Mucosa of descending colon (tissue), 3 donors: ENCODE measurements around the gene BPIFB2. TPM values are rescaled to one million over a fixed set of nuclear protein-coding genes. Genes with fewer than 3 reads are reported as not detected.
A peak's percentile ranks its signal among the peaks of the same experiment; 100 is the strongest.

Experiments
- ATAC-seq: fragments of 200-7000 bp; cut with Tn5 transposase; one replicate; pipeline ENCODE4 v1.9.1; 2020; ENCODE audit warnings: mild to moderate bottlenecking, moderate library complexity
- DNase-seq, 3 donors: peaks; one replicate each; pipeline ENCODE4 v3.0.0-alpha.2; 2020
- H3K36me3 ChIP-seq: fragments of 200-600 bp; one replicate; pipeline ENCODE4 v1.8.0; 2021; ENCODE audit warnings: low read depth, mild to moderate bottlenecking
- H3K4me1 ChIP-seq: fragments of 200-600 bp; one replicate; pipeline ENCODE4 v1.8.0; 2021; ENCODE audit warnings: low read depth, mild to moderate bottlenecking
- H3K4me3 ChIP-seq: fragments of 200-600 bp; one replicate; pipeline ENCODE4 v1.8.0; 2021; ENCODE audit warnings: mild to moderate bottlenecking
- H3K9me3 ChIP-seq: fragments of 200-600 bp; one replicate; pipeline ENCODE4 v1.8.0; 2021; ENCODE audit warnings: mild to moderate bottlenecking
- intact Hi-C, 2 donors: fragments of 100-400 bp; cut with DNase I in 1 of 2; cut with micrococcal nuclease in 1 of 2; formaldehyde crosslinking; loops; one replicate each; pipeline versions ENCODE4 v1.11.0 to v1.11.1; 2022; cut with DNase I, micrococcal nuclease
- total RNA-seq, 3 donors: library from RNA; stranded (reverse); fragmentation: NEBNext Ultra II Directional in 2 of 3; extraction: Animal tissue kit (Norgen Biotek cat#: 25700) in 2 of 3; gene quantifications; one replicate each; pipeline versions ENCODE4 v1.2.1 to v1.2.4, GENCODE V29; 2021 to 2023
- TF ChIP-seq, protein P1 (sequence below): fragments of 200-600 bp; IDR thresholded peaks from one replicate; pipeline ENCODE4 v1.8.0; 2022; ENCODE audit warnings: antibody characterized with exemption, mild to moderate bottlenecking
- donor health status: DM: no; HTN: no; CAD: no; lungs with moderate emphysema.
- donor health status: DM: no; HTN: no; CAD: no.
- donor health status: DM: no; HTN: yes; CAD: no.

BPIFB2 gene
- total RNA-seq, 3 donors from 2014 or later = not detected

DNA sequence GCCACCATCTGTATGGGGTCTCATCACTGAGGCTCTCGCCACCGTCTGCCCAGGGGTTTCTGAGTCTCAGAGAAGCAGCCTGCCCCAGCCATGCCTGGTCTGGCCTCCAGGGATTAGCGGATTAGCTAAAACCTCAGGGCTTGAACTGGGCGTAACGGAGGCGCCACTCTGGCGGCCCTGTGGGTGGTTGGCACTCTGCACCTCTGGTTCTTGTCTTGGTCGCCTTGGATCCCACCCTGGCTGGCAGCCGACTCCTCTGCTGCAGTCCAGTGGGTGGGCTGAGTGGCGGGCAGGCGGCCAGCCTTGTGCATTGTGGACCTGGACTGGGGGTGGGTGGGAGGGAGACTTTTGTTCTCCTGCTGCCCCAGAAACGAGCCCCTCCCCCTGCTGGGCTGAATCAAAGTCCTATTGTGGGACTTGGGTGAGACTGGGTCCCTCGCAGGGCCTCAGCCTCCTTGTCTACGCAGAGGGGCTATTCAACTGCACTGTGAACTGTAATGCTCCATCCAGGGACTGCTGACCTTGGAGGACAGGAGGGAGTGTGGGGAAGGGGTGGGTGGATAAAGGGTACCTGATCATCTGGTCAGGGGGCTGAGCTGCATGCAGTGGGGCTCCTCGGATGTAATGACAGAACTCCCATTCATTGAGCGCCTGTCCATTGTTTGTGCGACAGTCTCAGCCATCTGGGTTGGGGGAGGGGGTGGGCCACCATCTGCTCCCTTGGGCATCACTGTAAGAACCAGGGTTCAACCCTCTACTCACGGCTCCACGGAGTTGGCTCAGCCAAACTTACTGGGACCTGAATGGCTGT, 27.2 kb upstream of the BPIFB2 start:
- no peaks in the 10 kb centered on the region for H3K9me3 ChIP-seq
- H3K4me1 ChIP-seq = no peaks in the 10 kb centered on the region
- no peaks in the 10 kb centered on the region for H3K36me3 ChIP-seq
- no peak overlapping the region for H3K4me3 ChIP-seq
- intact Hi-C loops = no loop called here
- ATAC-seq (no peak), DNase-seq (no peak)
- TF ChIP-seq, protein P1, sequence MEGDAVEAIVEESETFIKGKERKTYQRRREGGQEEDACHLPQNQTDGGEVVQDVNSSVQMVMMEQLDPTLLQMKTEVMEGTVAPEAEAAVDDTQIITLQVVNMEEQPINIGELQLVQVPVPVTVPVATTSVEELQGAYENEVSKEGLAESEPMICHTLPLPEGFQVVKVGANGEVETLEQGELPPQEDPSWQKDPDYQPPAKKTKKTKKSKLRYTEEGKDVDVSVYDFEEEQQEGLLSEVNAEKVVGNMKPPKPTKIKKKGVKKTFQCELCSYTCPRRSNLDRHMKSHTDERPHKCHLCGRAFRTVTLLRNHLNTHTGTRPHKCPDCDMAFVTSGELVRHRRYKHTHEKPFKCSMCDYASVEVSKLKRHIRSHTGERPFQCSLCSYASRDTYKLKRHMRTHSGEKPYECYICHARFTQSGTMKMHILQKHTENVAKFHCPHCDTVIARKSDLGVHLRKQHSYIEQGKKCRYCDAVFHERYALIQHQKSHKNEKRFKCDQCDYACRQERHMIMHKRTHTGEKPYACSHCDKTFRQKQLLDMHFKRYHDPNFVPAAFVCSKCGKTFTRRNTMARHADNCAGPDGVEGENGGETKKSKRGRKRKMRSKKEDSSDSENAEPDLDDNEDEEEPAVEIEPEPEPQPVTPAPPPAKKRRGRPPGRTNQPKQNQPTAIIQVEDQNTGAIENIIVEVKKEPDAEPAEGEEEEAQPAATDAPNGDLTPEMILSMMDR = no peak

DNA sequence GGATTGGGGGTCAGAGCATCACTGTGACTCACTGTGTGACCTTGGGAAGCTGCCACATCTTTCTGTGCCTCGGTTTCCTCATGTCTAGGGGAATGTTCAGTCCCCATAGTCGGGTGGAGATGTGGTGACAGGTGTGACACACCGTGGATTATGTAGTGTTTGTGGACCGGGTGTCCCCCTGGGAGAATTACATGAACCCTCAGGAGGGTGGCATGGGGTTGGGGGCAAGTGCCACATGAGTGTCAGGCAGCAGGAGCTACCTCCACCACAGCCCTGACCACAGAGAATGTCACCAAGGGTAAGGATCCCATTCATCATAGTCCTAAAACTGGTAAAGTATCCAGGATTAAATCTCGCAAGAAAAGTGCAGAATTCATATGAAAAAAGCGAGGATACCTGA, 26.5 kb upstream of the BPIFB2 start:
- H3K36me3 ChIP-seq = no peaks in the 10 kb centered on the region
- H3K4me1 ChIP-seq = no peaks in the 10 kb centered on the region
- H3K9me3 ChIP-seq = no peaks in the 10 kb centered on the region
- TF ChIP-seq, protein P1 = no peak
- ATAC-seq (no peak), DNase-seq (no peak)
- no peak overlapping the region for H3K4me3 ChIP-seq
- intact Hi-C loops = no loop called here

DNA sequence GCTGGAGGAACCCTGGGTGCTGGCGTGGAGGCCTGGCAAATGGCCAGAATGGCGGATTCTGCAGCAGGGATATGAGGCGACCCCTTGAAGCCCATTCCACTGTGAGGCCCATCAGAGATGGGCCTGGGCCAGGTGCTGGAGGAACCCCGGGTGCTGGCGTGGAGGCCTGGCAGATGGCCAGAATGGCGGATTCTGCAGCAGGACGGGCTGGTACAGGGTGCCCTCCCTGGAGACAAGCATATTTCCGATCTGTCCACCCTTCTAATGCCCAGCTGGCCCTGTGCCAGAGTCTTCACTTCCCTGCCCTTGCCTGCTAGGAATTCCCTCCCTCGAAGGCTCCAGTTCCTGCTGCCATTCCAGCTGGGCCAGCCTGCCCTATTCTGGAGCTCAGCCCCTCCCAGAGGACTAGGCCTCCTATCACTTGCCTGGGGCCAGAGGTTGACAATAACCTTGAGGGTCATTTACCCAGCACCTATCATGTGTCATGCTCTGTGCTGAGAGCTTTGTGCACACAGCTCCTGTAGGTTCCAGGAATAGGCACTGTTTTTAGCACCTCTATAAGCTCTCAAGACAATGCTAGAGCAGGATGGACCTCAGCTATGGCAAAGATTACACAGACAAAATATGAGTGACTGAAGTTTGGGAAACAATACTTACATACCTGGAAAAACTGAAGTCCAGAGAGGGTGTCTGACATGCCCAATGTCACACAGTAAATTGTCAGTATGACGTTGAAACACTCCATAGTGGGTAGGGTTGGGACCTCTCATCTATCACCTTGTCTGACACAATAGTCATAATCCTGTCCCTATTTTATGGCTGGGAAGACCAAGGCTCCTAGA, 24.7 kb upstream of the BPIFB2 start:
- Histone ChIP-seq H3K9me3 (no peaks in the 10 kb centered on the region), H3K36me3 (no peaks in the 10 kb centered on the region), H3K4me3 (no peak overlapping the region), H3K4me1 (no peaks in the 10 kb centered on the region)
- DNase-seq = no peak
- ATAC-seq = no peak
- TF ChIP-seq, protein P1 = no peak
- intact Hi-C loops = no loop called here

DNA sequence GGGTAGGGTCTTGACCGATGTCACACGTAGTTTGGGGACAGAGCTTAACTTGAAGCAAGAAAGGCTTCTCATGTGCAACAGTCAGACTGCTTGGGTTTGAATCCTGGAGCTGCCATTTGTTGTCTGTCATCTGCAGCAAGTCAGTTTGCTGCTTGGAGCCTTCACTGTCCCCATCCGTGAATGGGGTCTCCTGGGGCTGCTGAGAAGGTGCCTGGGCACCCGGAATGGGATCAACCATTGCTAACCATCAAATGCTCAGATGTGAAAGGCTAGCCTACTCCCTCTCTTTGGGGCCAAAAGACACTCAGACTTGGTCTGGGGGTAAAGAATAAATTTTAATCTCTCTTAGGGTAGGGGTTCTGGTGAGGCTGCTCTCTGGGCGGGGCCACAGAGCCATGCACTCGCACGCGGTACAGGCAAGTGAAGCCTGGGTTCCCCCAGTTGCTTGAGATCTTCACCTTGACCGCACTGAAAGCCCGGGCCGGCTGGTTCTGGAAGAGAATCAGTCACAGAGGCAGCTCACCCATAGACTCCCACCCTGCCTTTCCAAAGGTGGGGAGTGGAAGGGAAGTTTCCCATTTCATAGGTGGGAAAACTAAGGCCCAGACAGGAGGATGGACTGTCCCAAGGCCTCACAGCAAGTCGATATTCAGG, 23.9 kb upstream of the BPIFB2 start:
- intact Hi-C loops = no loop called here
- ATAC-seq = no peak

DNA sequence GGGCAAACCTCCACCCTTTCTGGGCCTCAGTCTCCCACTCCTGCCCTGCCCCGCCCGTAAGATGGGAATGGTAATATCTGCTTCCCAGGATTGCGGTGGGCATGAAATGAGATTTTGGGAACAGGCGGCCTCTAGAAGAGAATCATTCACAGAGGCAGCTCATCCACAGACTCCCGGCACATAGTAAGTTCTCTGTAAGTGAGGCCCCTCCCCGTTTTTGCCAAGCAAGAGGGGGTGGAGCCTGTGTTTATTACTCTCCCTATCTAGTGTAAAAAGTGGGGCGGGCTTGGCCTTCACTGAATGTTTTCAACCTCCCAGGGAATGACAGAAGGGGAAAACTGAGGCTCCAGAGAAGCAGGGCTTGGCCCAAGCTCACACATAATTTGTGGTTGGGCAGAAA, 23.3 kb upstream of the BPIFB2 start:
- no peaks in the 10 kb centered on the region for H3K9me3 ChIP-seq
- DNase-seq (peak in 1 of 3 donors; percentile 1), ATAC-seq (no peak)
- H3K4me3 ChIP-seq = no peak overlapping the region
- TF ChIP-seq, protein P1 = no peak
- intact Hi-C loops = no loop called here
- H3K36me3 ChIP-seq = no peaks in the 10 kb centered on the region
- no peaks in the 10 kb centered on the region for H3K4me1 ChIP-seq

More for the DNA sequence above, 23.9 kb upstream of the BPIFB2 start:
- TF ChIP-seq, protein P1 = no peak
- H3K4me1 ChIP-seq = no peaks in the 10 kb centered on the region
- no peak for DNase-seq
- H3K9me3 ChIP-seq = no peaks in the 10 kb centered on the region
- no peak overlapping the region for H3K4me3 ChIP-seq
- H3K36me3 ChIP-seq = no peaks in the 10 kb centered on the region
